Kidney (tissue), 14 donors: ENCODE data around the gene SOBP. TPM values are rescaled to one million over a fixed set of nuclear protein-coding genes. Genes with fewer than 3 reads are reported as not detected.

ENCODE experiments used
- DNase-seq, 5 donors: peaks; one replicate each; pipeline ENCODE4 v3.0.0-alpha.2; 2013 to 2020
- FAIRE-seq: peaks from 2 replicates; lab custom pipeline; 2012; peaks lifted over from hg19 to GRCh38; lab: Jason Lieb, UNC
- H3K27ac ChIP-seq, 2 donors: one replicate each; pipeline ENCODE4 v1.7.0; 2013; ENCODE audit warnings: low read depth in 2 of 2, low read length in 2 of 2, inconsistent platforms in 1 of 2
- H3K27me3 ChIP-seq: one replicate; pipeline ENCODE4 v1.7.1; 2013; ENCODE audit warnings: low read length, inconsistent platforms; ENCODE audit not compliant: control insufficient read depth, insufficient read depth
- H3K36me3 ChIP-seq, 3 donors: one replicate each; pipeline versions ENCODE4 v1.7.0 to v1.7.1; 2013; ENCODE audit warnings: low read length in 3 of 3, control low read depth in 1 of 3, inconsistent platforms in 1 of 3; ENCODE audit not compliant: insufficient read depth in 3 of 3, control insufficient read depth in 2 of 3
- H3K4me1 ChIP-seq, 3 donors: one replicate each; pipeline versions ENCODE4 v1.7.0 to v1.7.1; 2013; ENCODE audit warnings: low read length in 3 of 3, inconsistent platforms in 1 of 3, low read depth in 1 of 3; ENCODE audit not compliant: control insufficient read depth in 2 of 3, insufficient read depth in 2 of 3
- H3K4me3 ChIP-seq, 3 donors: one replicate each; pipeline versions ENCODE4 v1.7.0 to v1.8.1; 2013; ENCODE audit warnings: low read length in 3 of 3, control low read depth in 1 of 3, inconsistent platforms in 1 of 3
- H3K9ac ChIP-seq, 3 donors: one replicate each; pipeline versions ENCODE4 v1.7.0 to v1.7.1; 2013; ENCODE audit warnings: low read length in 3 of 3, control low read depth in 1 of 3, inconsistent platforms in 1 of 3
- H3K9me3 ChIP-seq, 3 donors: one replicate each; pipeline versions ENCODE4 v1.7.0 to v1.7.1; 2013; ENCODE audit warnings: low read length in 3 of 3, control low read depth in 1 of 3, inconsistent platforms in 1 of 3; ENCODE audit not compliant: control insufficient read depth in 2 of 3, insufficient read depth in 1 of 3
- CTCF ChIP-seq: IDR thresholded peaks from 3 replicates; pipeline ENCODE4 v1.5.1; 2012; ENCODE audit warnings: mild to moderate bottlenecking, moderate library complexity, borderline replicate concordance; ENCODE audit not compliant: insufficient read depth; ENCODE audit errors: extremely low read depth
- intact Hi-C: fragments of 100-400 bp; cut with DNase I; formaldehyde crosslinking; loops from one replicate; pipeline ENCODE4 v1.11.1; 2022
- polyA plus RNA-seq: library from polyadenylated mRNA; stranded (reverse); fragments of 350-450 nt; fragmentation: Illumina TruSeq; extraction: RNeasy Lipid Tissue Mini Kit (QIAGEN cat#74804); gene quantifications from one replicate; pipeline ENCODE4 v1.2.3, GENCODE V29; 2014; ENCODE audit warnings: low read depth, low replicate concordance; ENCODE audit not compliant: insufficient read depth
- total RNA-seq: library from RNA; stranded (reverse); fragmentation: NEBNext Ultra II Directional; extraction: Animal tissue kit (Norgen Biotek cat#: 25700); gene quantifications from one replicate; pipeline ENCODE4 v1.2.1, GENCODE V29; 2021
- donor health status: control.
- donor health status: control.
- donor health status: control.
- donor health status: control.
- donor health status: control.
- donor health status: DM: yes; HTN: yes; CAD: no.
- donor health status: Normal renal cell carcinoma (clear cell type).

Gene SOBP
- total and polyA plus RNA-seq, 2 donors from 2014 or later: 5.4 to 9.5 TPM

- Histone ChIP-seq H3K4me3 (no peak overlapping the region), H3K9me3 (no peaks in the 10 kb centered on the region), H3K4me1 (peaks cover 0 to 5% (median 0%) of the 10 kb centered on the region in 3 donors), H3K36me3 (no peaks in the 10 kb centered on the region), H3K27me3 (no peaks in the 10 kb centered on the region), H3K9ac (no peak overlapping the region), H3K27ac (no peak overlapping the region)
- DNase-seq (no peak), FAIRE-seq (no peak)
- intact Hi-C loops: no loop called here
- no peak for TF ChIP-seq CTCF
These were observed 151.2 kb downstream of the SOBP start for GRCh38 chr6:107641071-107641470.

GRCh38 chr6:107641500-107641941 is 151.6 kb downstream of the SOBP start:
- no peaks in the 10 kb centered on the region for H3K9me3 ChIP-seq
- no peak overlapping the region for H3K9ac ChIP-seq
- peak overlapping the region in 1 of 3 donors; percentile 38 for H3K4me3 ChIP-seq
- H3K27me3 ChIP-seq: no peaks in the 10 kb centered on the region
- H3K4me1 ChIP-seq: peaks cover 0 to 5% (median 0%) of the 10 kb centered on the region in 3 donors
- intact Hi-C loops: no loop called here
- TF ChIP-seq CTCF: no peak
- DNase-seq (no peak), FAIRE-seq (no peak)
- no peak overlapping the region for H3K27ac ChIP-seq
- no peaks in the 10 kb centered on the region for H3K36me3 ChIP-seq

GRCh38 chr6:107642095-107642860 is 152.4 kb downstream of the SOBP start:
- Histone ChIP-seq H3K4me1 (peaks cover 0 to 5% (median 0%) of the 10 kb centered on the region in 3 donors), H3K4me3 (peak overlapping the region in 1 of 3 donors; percentile 38), H3K36me3 (no peaks in the 10 kb centered on the region), H3K27ac (no peak overlapping the region), H3K9ac (no peak overlapping the region), H3K27me3 (no peaks in the 10 kb centered on the region), H3K9me3 (no peaks in the 10 kb centered on the region)
- intact Hi-C loops: no loop called here
- DNase-seq: no peak
- FAIRE-seq: no peak
- TF ChIP-seq CTCF: no peak
